RPMI7951 (cell line): ENCODE results near the gene CEMIP2. TPM values are rescaled to one million over a fixed set of nuclear protein-coding genes. Genes with fewer than 3 reads are reported as not detected.

Experiments used
- DNase-seq: peaks from one replicate; pipeline ENCODE4 v3.0.0-alpha.2; 2012; ENCODE audit warnings: low read depth
- total RNA-seq: library from RNA; depleted of rRNA; stranded (reverse); fragments of >200 nt; shearing (Covaris generic); gene quantifications from 2 replicates; pipeline ENCODE4 v1.2.3, GENCODE V29; 2014; rRNA removed

Gene CEMIP2
- total RNA-seq, 1 experiment from 2014 or later: 26.3 TPM

GRCh38 chr9:71647094-71647591 is 121.2 kb downstream of the CEMIP2 start:
- peak; percentile 93 for DNase-seq

- no peak for DNase-seq
These were observed 122.2 kb downstream of the CEMIP2 start for GRCh38 chr9:71646131-71646530.

GRCh38 chr9:71644819-71645362 is 123.4 kb downstream of the CEMIP2 start:
- DNase-seq: no peak

- no peak for DNase-seq
These were observed 125.0 kb downstream of the CEMIP2 start for GRCh38 chr9:71643330-71643729.

GRCh38 chr9:71642056-71642455 is 126.3 kb downstream of the CEMIP2 start:
- no peak for DNase-seq

GRCh38 chr9:71638627-71639026 is 129.7 kb downstream of the CEMIP2 start:
- peak; percentile 17 for DNase-seq

GRCh38 chr9:71637926-71638325 is 130.4 kb downstream of the CEMIP2 start:
- DNase-seq: no peak

GRCh38 chr9:71637375-71637774 is 130.9 kb downstream of the CEMIP2 start:
- DNase-seq: no peak

GRCh38 chr9:71636143-71636839 is 132.0 kb downstream of the CEMIP2 start:
- DNase-seq: no peak

GRCh38 chr9:71634752-71635151 is 133.6 kb downstream of the CEMIP2 start:
- no peak for DNase-seq

Other genes with a start within 250 kb of the CEMIP2 start
- 12.0 and 14.5 TPM in 2 replicates for gene ABHD17B, start 142.7 kb upstream of the CEMIP2 start, total RNA-seq
- 10.8 and 16.6 TPM in 2 replicates for gene C9orf85, start 143.1 kb upstream of the CEMIP2 start, total RNA-seq